ENCODE measurements around the gene ZMIZ2. TPM values are rescaled to one million over a fixed set of nuclear protein-coding genes. Genes with fewer than 3 reads are reported as not detected.
A peak's percentile ranks its signal among the peaks of the same experiment; 100 is the strongest.

Gene ZMIZ2
- total RNA-seq, 5 donors from 2014 or later (not counting 1 experiment from before 2014, with no cell fraction given), result 112 to 172 (median 145) TPM

- peaks cover 38 to 52% (median 43%) of the 10 kb centered on the region in 3 donors for H3K4me1 Mint-ChIP-seq
- ChIA-PET POLR2A (interaction anchor here (0.5 to 0.7 kb wide), 3 partner anchors 99 to 170 kb away, joined by 3 to 7 read pairs (median 3); partner anchors contain the start of gene H2AZ2 (in 1 of the 2)), CTCF (interaction anchor here in 1 of 2 donors (0.7 kb wide), 1 partner anchor 183 kb away, joined by 5 read pairs; no protein-coding TSS in a partner anchor)
- H3K27me3 Mint-ChIP-seq, result no peaks in the 10 kb centered on the region
- under 1% methylated on average over 59 of the region's 60 CpGs for WGBS (ENCODE audit: insufficient coverage)
- DNase-seq, result peak in 7 of 35 experiments; percentile 4 to 29 (median 9)
- Histone ChIP-seq H3K27me3 (replicated peaks in 1 of 2; ENCODE audit: control insufficient read depth in 2 of 2, extremely low read depth in 1 of 2, insufficient read depth in 2 of 2, low read length in 1 of 2) (no peaks in the 10 kb centered on the region), H3K9me3 (no peaks in the 10 kb centered on the region), H3K27ac (ENCODE audit: low read length) (peak overlapping the region; percentile 42), H3K4me3 (ENCODE audit: control insufficient read depth in 1 of 2, extremely low read depth in 1 of 2, low read length in 1 of 2) (peak overlapping the region; percentile 77 to 80), H3K4me1 (ENCODE audit: control insufficient read depth in 1 of 2, extremely low read depth in 1 of 2, insufficient read depth in 2 of 2, low read length in 2 of 2) (peaks cover 28 to 31% of the 10 kb centered on the region in 2 experiments), H3K36me3 (ENCODE audit: control insufficient read depth in 2 of 2, extremely low read depth in 1 of 2, insufficient read depth in 1 of 2, low read length in 1 of 2) (peaks cover 0 to 6% of the 10 kb centered on the region in 2 donors)
- no peak for ATAC-seq (replicated peaks in 1 of 4)
- H3K4me3 Mint-ChIP-seq, result peak overlapping the region; percentile 72 to 84 (median 83)
- H3K27ac Mint-ChIP-seq, result peak overlapping the region; percentile 39 to 87
- no peaks in the 10 kb centered on the region for H3K36me3 Mint-ChIP-seq
- no peaks in the 10 kb centered on the region for H3K9me3 Mint-ChIP-seq
Observed at GRCh38 chr7:44748948-44749731, 493 bp downstream of the ZMIZ2 start.

GRCh38 chr7:44749992-44750391 lies 1.3 kb downstream of the ZMIZ2 start:
- Mint-ChIP-seq H3K27me3 (no peaks in the 10 kb centered on the region), H3K4me3 (peak overlapping the region; percentile 72 to 84 (median 83)), H3K27ac (peak overlapping the region; percentile 39 to 87), H3K9me3 (no peaks in the 10 kb centered on the region), H3K36me3 (no peaks in the 10 kb centered on the region), H3K4me1 (peaks cover 38 to 60% (median 47%) of the 10 kb centered on the region in 3 donors)
- H3K9me3 ChIP-seq, result no peaks in the 10 kb centered on the region
- ATAC-seq (replicated peaks in 1 of 4) (no peak), DNase-seq (peak in 1 of 35 experiments; percentile 17)
- no peak overlapping the region for H3K4me3 ChIP-seq (ENCODE audit: control insufficient read depth in 1 of 2, extremely low read depth in 1 of 2, low read length in 1 of 2)
- ChIA-PET POLR2A (interaction anchor here in 1 of 2 donors (0.6 kb wide), 2 partner anchors 94 to 171 kb away, joined by 7 read pairs; no protein-coding TSS in a partner anchor), CTCF (interaction anchor here (0.5 to 1.3 kb wide), 3 partner anchors 55 to 184 kb away, joined by 4 to 5 read pairs (median 4); no protein-coding TSS in a partner anchor)
- WGBS (ENCODE audit: insufficient coverage), result no CpG with 5 or more reads among the region's 2 CpGs
- H3K27me3 ChIP-seq (replicated peaks in 1 of 2; ENCODE audit: control insufficient read depth in 2 of 2, extremely low read depth in 1 of 2, insufficient read depth in 2 of 2, low read length in 1 of 2), result no peaks in the 10 kb centered on the region
- peaks cover 0 to 7% of the 10 kb centered on the region in 2 donors for H3K36me3 ChIP-seq (ENCODE audit: control insufficient read depth in 2 of 2, extremely low read depth in 1 of 2, insufficient read depth in 1 of 2, low read length in 1 of 2)
- H3K4me1 ChIP-seq (ENCODE audit: control insufficient read depth in 1 of 2, extremely low read depth in 1 of 2, insufficient read depth in 2 of 2, low read length in 2 of 2), result peaks cover 28 to 40% of the 10 kb centered on the region in 2 experiments
- peak overlapping the region; percentile 82 for H3K27ac ChIP-seq (ENCODE audit: low read length)

GRCh38 chr7:44750424-44750823 lies 1.8 kb downstream of the ZMIZ2 start:
- Mint-ChIP-seq H3K27ac (peak overlapping the region; percentile 39 to 87), H3K4me3 (peak overlapping the region; percentile 72 to 84 (median 83)), H3K27me3 (no peaks in the 10 kb centered on the region), H3K4me1 (peaks cover 38 to 64% (median 48%) of the 10 kb centered on the region in 3 donors), H3K36me3 (no peaks in the 10 kb centered on the region), H3K9me3 (no peaks in the 10 kb centered on the region)
- Histone ChIP-seq H3K9me3 (no peaks in the 10 kb centered on the region), H3K4me3 (ENCODE audit: control insufficient read depth in 1 of 2, extremely low read depth in 1 of 2, low read length in 1 of 2) (no peak overlapping the region), H3K4me1 (ENCODE audit: control insufficient read depth in 1 of 2, extremely low read depth in 1 of 2, insufficient read depth in 2 of 2, low read length in 2 of 2) (peaks cover 28 to 44% of the 10 kb centered on the region in 2 experiments), H3K27ac (ENCODE audit: low read length) (peak overlapping the region; percentile 82), H3K27me3 (replicated peaks in 1 of 2; ENCODE audit: control insufficient read depth in 2 of 2, extremely low read depth in 1 of 2, insufficient read depth in 2 of 2, low read length in 1 of 2) (no peaks in the 10 kb centered on the region), H3K36me3 (ENCODE audit: control insufficient read depth in 2 of 2, extremely low read depth in 1 of 2, insufficient read depth in 1 of 2, low read length in 1 of 2) (peaks cover 0 to 9% of the 10 kb centered on the region in 2 donors)
- ATAC-seq (replicated peaks in 1 of 4) (no peak), DNase-seq (peak in 1 of 35 experiments; percentile 23)
- POLR2A ChIA-PET, result interaction anchor here in 1 of 2 donors (0.6 kb wide), 2 partner anchors 70 to 93 kb away, joined by 4 to 7 read pairs; no protein-coding TSS in a partner anchor
- WGBS (ENCODE audit: insufficient coverage), result 75% methylated on average over 3 of the region's 3 CpGs
- CTCF ChIA-PET, result interaction anchor here in 1 of 2 donors (1.2 to 1.3 kb wide), 2 partner anchors 55 to 97 kb away, joined by 4 read pairs; no protein-coding TSS in a partner anchor

GRCh38 chr7:44750921-44751571 lies 2.4 kb downstream of the ZMIZ2 start:
- ChIA-PET CTCF (interaction anchor here in 1 of 2 donors (1.2 to 1.3 kb wide), 2 partner anchors 54 to 96 kb away, joined by 4 read pairs; no protein-coding TSS in a partner anchor), POLR2A (interaction anchor here (0.6 kb wide), 2 partner anchors 69 to 144 kb away, joined by 3 to 4 read pairs; no protein-coding TSS in a partner anchor)
- WGBS (ENCODE audit: insufficient coverage), result 13% methylated on average over 4 of the region's 6 CpGs
- Histone ChIP-seq H3K4me3 (ENCODE audit: control insufficient read depth in 1 of 2, extremely low read depth in 1 of 2, low read length in 1 of 2) (peak overlapping the region in 1 of 2 donors; percentile 27), H3K36me3 (ENCODE audit: control insufficient read depth in 2 of 2, extremely low read depth in 1 of 2, insufficient read depth in 1 of 2, low read length in 1 of 2) (peaks cover 0 to 9% of the 10 kb centered on the region in 2 donors), H3K27ac (ENCODE audit: low read length) (peak overlapping the region; percentile 82), H3K4me1 (ENCODE audit: control insufficient read depth in 1 of 2, extremely low read depth in 1 of 2, insufficient read depth in 2 of 2, low read length in 2 of 2) (peaks cover 28 to 50% of the 10 kb centered on the region in 2 experiments), H3K9me3 (no peaks in the 10 kb centered on the region), H3K27me3 (replicated peaks in 1 of 2; ENCODE audit: control insufficient read depth in 2 of 2, extremely low read depth in 1 of 2, insufficient read depth in 2 of 2, low read length in 1 of 2) (no peaks in the 10 kb centered on the region)
- peak overlapping the region; percentile 72 to 84 (median 83) for H3K4me3 Mint-ChIP-seq
- H3K4me1 Mint-ChIP-seq, result peaks cover 38 to 64% (median 52%) of the 10 kb centered on the region in 3 donors
- no peaks in the 10 kb centered on the region for H3K36me3 Mint-ChIP-seq
- peak in 1 of 4 experiments; percentile 53 for ATAC-seq (replicated peaks in 1 of 4)
- no peaks in the 10 kb centered on the region for H3K9me3 Mint-ChIP-seq
- peak in 31 of 35 experiments; percentile 25 to 86 (median 45) for DNase-seq
- H3K27ac Mint-ChIP-seq, result peak overlapping the region; percentile 39 to 87
- H3K27me3 Mint-ChIP-seq, result no peaks in the 10 kb centered on the region

- no peaks in the 10 kb centered on the region for H3K9me3 Mint-ChIP-seq
- ChIA-PET POLR2A (interaction anchor here in 1 of 2 donors (0.6 kb wide), 1 partner anchor 46 kb away, joined by 3 read pairs; no protein-coding TSS in a partner anchor), CTCF (no interaction called here)
- no peaks in the 10 kb centered on the region for H3K27me3 ChIP-seq (replicated peaks in 1 of 2; ENCODE audit: control insufficient read depth in 2 of 2, extremely low read depth in 1 of 2, insufficient read depth in 2 of 2, low read length in 1 of 2)
- no peak overlapping the region for H3K27ac ChIP-seq (ENCODE audit: low read length)
- H3K36me3 ChIP-seq (ENCODE audit: control insufficient read depth in 2 of 2, extremely low read depth in 1 of 2, insufficient read depth in 1 of 2, low read length in 1 of 2), result peaks cover under 1 to 26% of the 10 kb centered on the region in 2 donors
- H3K27me3 Mint-ChIP-seq, result no peaks in the 10 kb centered on the region
- H3K4me3 ChIP-seq (ENCODE audit: control insufficient read depth in 1 of 2, extremely low read depth in 1 of 2, low read length in 1 of 2), result no peak overlapping the region
- H3K9me3 ChIP-seq, result no peaks in the 10 kb centered on the region
- peak overlapping the region in 1 of 3 donors; percentile 8 for H3K4me3 Mint-ChIP-seq
- H3K36me3 Mint-ChIP-seq, result no peaks in the 10 kb centered on the region
- 100% methylated on average over 1 of the region's 2 CpGs for WGBS (ENCODE audit: insufficient coverage)
- DNase-seq, result no peak
- peak overlapping the region; percentile 37 to 61 for H3K27ac Mint-ChIP-seq
- H3K4me1 ChIP-seq (ENCODE audit: control insufficient read depth in 1 of 2, extremely low read depth in 1 of 2, insufficient read depth in 2 of 2, low read length in 2 of 2), result peaks cover 25 to 55% of the 10 kb centered on the region in 2 experiments
- peaks cover 33 to 56% (median 46%) of the 10 kb centered on the region in 3 donors for H3K4me1 Mint-ChIP-seq
- no peak for ATAC-seq (replicated peaks in 1 of 4)
Observed at GRCh38 chr7:44752822-44753221, 4.2 kb downstream of the ZMIZ2 start.

Data from T-cell (primary cell).